Erythroblast (primary cell): ENCODE measurements around the gene SNRPA.
"Not testable (repeated sequence)": the region's sequence is repeated elsewhere in the genome, so short reads cannot be mapped to it uniquely, and the experiment has no call there.

Experiments
- GATA1 ChIP-seq: IDR thresholded peaks from 2 replicates; pipeline ENCODE4 v1.6.1; 2011; ENCODE audit warnings: low read depth, mild to moderate bottlenecking, control low read depth, low read length, moderate library complexity
- POLR2A ChIP-seq: IDR thresholded peaks from 2 replicates; pipeline ENCODE4 v1.6.1; 2011; ENCODE audit warnings: mild to moderate bottlenecking, low read length

DNA sequence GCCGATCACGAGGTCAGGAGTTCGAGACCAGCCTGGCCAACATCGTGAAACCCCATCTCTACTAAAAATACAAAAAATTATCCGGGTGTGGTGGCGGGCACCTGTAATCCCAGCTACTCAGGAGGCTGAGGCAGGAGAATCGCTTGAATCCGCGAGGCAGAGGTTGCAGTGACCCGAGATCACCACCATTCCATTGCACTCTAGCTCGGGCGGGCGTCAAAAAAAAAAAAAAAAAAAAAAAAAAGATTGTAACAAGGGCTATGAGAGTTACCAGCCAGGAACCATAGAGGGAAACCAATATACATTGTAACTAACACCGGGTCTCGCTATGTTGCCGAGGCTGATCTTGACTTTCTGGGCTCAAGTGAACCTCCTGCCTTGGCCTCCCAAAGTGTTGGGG is 18.7 kb upstream of the SNRPA start:
- not testable (repeated sequence) for TF ChIP-seq POLR2A, GATA1
